SK-N-SH treated with all-trans-retinoic acid at 6 μM for 48 hours (cell line): ENCODE results near the gene IL22.

Experiments
- ESRRG ChIP-seq: fragments of 250-450 bp; sonication (Bioruptor Pico); IDR thresholded peaks from 2 replicates; pipeline ENCODE4 v1.6.1; 2021; ENCODE audit warnings: mild to moderate bottlenecking
- ISL1 ChIP-seq: fragments of 250-450 bp; sonication (Bioruptor Pico); IDR thresholded peaks from 2 replicates; pipeline ENCODE4 v2.1.2; 2022; ENCODE audit warnings: mild to moderate bottlenecking, moderate library complexity

DNA sequence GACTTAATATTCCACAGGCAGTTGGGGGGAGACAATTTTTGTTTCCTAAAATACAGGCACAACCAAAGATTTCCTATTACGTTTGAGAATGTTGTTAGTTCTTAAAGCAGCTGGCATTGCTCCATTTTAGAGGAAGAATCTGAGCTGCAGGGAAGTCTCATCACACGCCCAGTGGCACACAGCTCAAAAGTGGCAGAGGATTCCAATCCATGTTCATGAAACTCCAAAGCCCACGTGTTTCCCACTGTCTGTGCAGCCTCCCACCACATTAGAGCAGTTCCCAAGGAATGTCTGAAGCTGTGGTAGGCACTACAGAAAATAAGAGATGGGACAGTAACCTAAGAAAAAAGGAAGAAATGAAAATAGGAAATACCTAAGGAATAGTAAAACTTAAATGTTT, 21.7 kb downstream of the IL22 start:
- TF ChIP-seq ESRRG (CRISPR knock-in tag) (no peak), ISL1 (CRISPR knock-in tag) (no peak)
